KG1 (cell line): Measurements from ENCODE around the gene OSBPL3.

Source experiments
- DNase-seq: peaks from one replicate; lab custom pipeline; 2025; lab: John Stamatoyannopoulos, UW

Gene OSBPL3

GRCh38 chr7:24760968-24761367, 219.0 kb downstream of the OSBPL3 start:
- DNase-seq: no peak

- DNase-seq: no peak
Measured at GRCh38 chr7:24757353-24758275, 222.4 kb downstream of the OSBPL3 start, which contains the start of gene GSDME. Gene GSDME, minus strand, starts transcription at chr7:24757464. Its CDS starts 7,690 bp downstream, at chr7:24749774.

- no peak for DNase-seq
Measured at GRCh38 chr7:24756545-24757352, 223.2 kb downstream of the OSBPL3 start.

GRCh38 chr7:24755541-24756407, 224.2 kb downstream of the OSBPL3 start:
- no peak for DNase-seq

GRCh38 chr7:24754906-24755506, 225.0 kb downstream of the OSBPL3 start:
- no peak for DNase-seq

- no peak for DNase-seq
Measured at GRCh38 chr7:24752073-24752800, 227.7 kb downstream of the OSBPL3 start.

GRCh38 chr7:24751484-24751883, 228.5 kb downstream of the OSBPL3 start:
- DNase-seq: no peak

GRCh38 chr7:24750441-24751055, 229.4 kb downstream of the OSBPL3 start:
- no peak for DNase-seq

GRCh38 chr7:24748521-24748920, 231.5 kb downstream of the OSBPL3 start:
- DNase-seq: no peak
